NCI-H2171 (cell line): ENCODE results near the gene KDR.

Source experiments
- DNase-seq: peaks from one replicate; lab custom pipeline; 2025; lab: John Stamatoyannopoulos, UW

Gene KDR

GRCh38 chr4:55125087-55125721, at the start of gene KDR:
Gene KDR (minus strand): TSS chr4:55125595. CDS start chr4:55125293, 302 bp downstream.
- no peak for DNase-seq

- no peak for DNase-seq
Observed at GRCh38 chr4:55173580-55173979, 48.2 kb upstream of the KDR start.

GRCh38 chr4:55172694-55173287, 47.4 kb upstream of the KDR start:
- no peak for DNase-seq

GRCh38 chr4:55170462-55170861, 45.1 kb upstream of the KDR start:
- no peak for DNase-seq

GRCh38 chr4:55169352-55169961, 44.1 kb upstream of the KDR start:
- DNase-seq, result no peak

- no peak for DNase-seq
Observed at GRCh38 chr4:55162396-55162795, 37.0 kb upstream of the KDR start.

- DNase-seq, result no peak
Observed at GRCh38 chr4:55161739-55162138, 36.3 kb upstream of the KDR start.

- DNase-seq, result no peak
Observed at GRCh38 chr4:55159851-55160250, 34.5 kb upstream of the KDR start.

- no peak for DNase-seq
Observed at GRCh38 chr4:55158957-55159356, 33.6 kb upstream of the KDR start.

- no peak for DNase-seq
Observed at GRCh38 chr4:55157559-55158277, 32.3 kb upstream of the KDR start.

- no peak for DNase-seq
Observed at GRCh38 chr4:55154933-55155332, 29.5 kb upstream of the KDR start.

- DNase-seq, result no peak
Observed at GRCh38 chr4:55154290-55154880, 29.0 kb upstream of the KDR start.

GRCh38 chr4:55143858-55144257, 18.5 kb upstream of the KDR start:
- DNase-seq, result no peak

- DNase-seq, result no peak
Observed at GRCh38 chr4:55138367-55138766, 13.0 kb upstream of the KDR start.

- DNase-seq, result no peak
Observed at GRCh38 chr4:55136634-55137033, 11.2 kb upstream of the KDR start.

- DNase-seq, result no peak
Observed at GRCh38 chr4:55133951-55134350, 8.6 kb upstream of the KDR start.

- DNase-seq, result no peak
Observed at GRCh38 chr4:55132775-55133174, 7.4 kb upstream of the KDR start.

- no peak for DNase-seq
Observed at GRCh38 chr4:55127521-55127920, 2.1 kb upstream of the KDR start.

GRCh38 chr4:55127053-55127452, 1.7 kb upstream of the KDR start:
- no peak for DNase-seq

- DNase-seq, result no peak
Observed at GRCh38 chr4:55125763-55126541, 557 bp upstream of the KDR start.

- DNase-seq, result no peak
Observed at GRCh38 chr4:55124322-55125076, 896 bp downstream of the KDR start.
